ENCODE results near the gene NUBP2. TPM values are rescaled to one million over a fixed set of nuclear protein-coding genes. Genes with fewer than 3 reads are reported as not detected.

The NUBP2 gene
- total RNA-seq, 1 experiment from 2014 or later: 95.1 TPM

DNA sequence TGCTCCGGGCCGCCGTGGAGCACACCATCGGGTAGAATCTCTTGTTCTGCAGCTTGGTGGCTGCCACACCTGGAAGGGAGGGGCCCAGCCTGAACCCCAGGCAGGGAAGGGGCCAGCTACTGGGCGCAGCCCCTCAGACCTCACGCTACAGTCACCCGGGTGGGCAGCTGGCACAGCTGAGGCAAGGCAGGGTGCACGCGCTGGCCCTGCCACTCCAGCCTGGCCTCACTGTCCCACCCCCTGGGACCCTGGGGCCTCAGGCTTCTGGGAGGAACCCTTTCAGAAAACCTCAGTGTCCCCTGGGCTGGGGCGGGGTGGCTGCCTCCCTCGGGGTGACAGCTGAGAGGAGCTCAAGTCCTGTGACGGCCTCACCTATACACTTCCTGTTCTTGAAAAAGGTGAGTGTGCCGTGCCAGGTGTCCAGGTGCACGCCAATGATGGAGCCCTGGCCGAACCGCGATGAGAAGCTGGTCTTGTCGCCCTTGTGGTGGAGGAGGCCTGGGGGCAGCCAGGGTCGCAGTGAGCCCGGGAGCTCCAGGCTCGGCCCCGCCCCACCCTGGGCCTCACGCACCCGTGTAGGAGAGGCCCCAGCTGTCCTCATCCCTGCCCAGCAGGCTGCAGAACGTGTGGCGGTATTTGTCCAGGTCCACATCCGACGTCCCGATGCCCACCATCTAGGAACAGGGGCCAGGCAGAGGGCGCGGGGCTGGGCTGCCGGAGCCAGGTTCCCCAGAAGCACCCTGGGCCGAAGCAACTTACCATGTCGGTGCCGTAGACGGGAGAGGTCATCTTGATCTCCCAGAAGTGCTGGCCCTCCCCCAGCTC lies 5.2 kb upstream of the NUBP2 start:
- intact Hi-C loops (cut with micrococcal nuclease): no loop called here
- no peak overlapping the region for H3K9ac ChIP-seq (ENCODE audit: low read length)
- no TSS peak for BruUV-seq (replicated peaks)
- no peak overlapping the region for H2AFZ ChIP-seq (ENCODE audit: low read length)
- ATAC-seq (no peak), DNase-seq (no peak)
- H3K27ac ChIP-seq (ENCODE audit: low read length): no peak overlapping the region
- H3F3A ChIP-seq (ENCODE audit: low read length, unreplicated experiment): no peaks in the 10 kb centered on the region
- no peak overlapping the region for H3K4me3 ChIP-seq (ENCODE audit: low read length)
- H3K9me2 ChIP-seq (replicated peaks; ENCODE audit: low read length): no peaks in the 10 kb centered on the region
- TF ChIP-seq EZH2phosphoT487 (IDR thresholded peaks at IDR 0.05; ENCODE audit: borderline replicate concordance, low read length) (no peak), EZH2 (IDR thresholded peaks at IDR 0.05; ENCODE audit: low read length, unreplicated experiment) (no peak)
- TF ChIP-seq, protein P1, sequence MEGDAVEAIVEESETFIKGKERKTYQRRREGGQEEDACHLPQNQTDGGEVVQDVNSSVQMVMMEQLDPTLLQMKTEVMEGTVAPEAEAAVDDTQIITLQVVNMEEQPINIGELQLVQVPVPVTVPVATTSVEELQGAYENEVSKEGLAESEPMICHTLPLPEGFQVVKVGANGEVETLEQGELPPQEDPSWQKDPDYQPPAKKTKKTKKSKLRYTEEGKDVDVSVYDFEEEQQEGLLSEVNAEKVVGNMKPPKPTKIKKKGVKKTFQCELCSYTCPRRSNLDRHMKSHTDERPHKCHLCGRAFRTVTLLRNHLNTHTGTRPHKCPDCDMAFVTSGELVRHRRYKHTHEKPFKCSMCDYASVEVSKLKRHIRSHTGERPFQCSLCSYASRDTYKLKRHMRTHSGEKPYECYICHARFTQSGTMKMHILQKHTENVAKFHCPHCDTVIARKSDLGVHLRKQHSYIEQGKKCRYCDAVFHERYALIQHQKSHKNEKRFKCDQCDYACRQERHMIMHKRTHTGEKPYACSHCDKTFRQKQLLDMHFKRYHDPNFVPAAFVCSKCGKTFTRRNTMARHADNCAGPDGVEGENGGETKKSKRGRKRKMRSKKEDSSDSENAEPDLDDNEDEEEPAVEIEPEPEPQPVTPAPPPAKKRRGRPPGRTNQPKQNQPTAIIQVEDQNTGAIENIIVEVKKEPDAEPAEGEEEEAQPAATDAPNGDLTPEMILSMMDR (conservative IDR thresholded peaks at IDR 0.05; ENCODE audit: low read depth, low read length): no peak
- POLR2A ChIA-PET (ENCODE audit: unreplicated experiment): no interaction called here
- H3K36me3 ChIP-seq (ENCODE audit: low read depth, low read length): no peaks in the 10 kb centered on the region
- no peak overlapping the region for H3K4me2 ChIP-seq (ENCODE audit: low read length)
- peaks cover 3% of the 10 kb centered on the region; the same call in 1 of the 2 replicates for H4K20me1 ChIP-seq (ENCODE audit: low read length)
- no peaks in the 10 kb centered on the region for H3K27me3 ChIP-seq (ENCODE audit: low read length)
- H3K79me2 ChIP-seq (ENCODE audit: low read length): peaks cover 36% of the 10 kb centered on the region
- CTCF ChIA-PET: no interaction called here
- peaks cover 18% of the 10 kb centered on the region; the same call in 1 of the 2 replicates for H3K4me1 ChIP-seq (ENCODE audit: insufficient read depth, low read length)
- no peaks in the 10 kb centered on the region for H3K9me3 ChIP-seq (ENCODE audit: low read length)

DNA sequence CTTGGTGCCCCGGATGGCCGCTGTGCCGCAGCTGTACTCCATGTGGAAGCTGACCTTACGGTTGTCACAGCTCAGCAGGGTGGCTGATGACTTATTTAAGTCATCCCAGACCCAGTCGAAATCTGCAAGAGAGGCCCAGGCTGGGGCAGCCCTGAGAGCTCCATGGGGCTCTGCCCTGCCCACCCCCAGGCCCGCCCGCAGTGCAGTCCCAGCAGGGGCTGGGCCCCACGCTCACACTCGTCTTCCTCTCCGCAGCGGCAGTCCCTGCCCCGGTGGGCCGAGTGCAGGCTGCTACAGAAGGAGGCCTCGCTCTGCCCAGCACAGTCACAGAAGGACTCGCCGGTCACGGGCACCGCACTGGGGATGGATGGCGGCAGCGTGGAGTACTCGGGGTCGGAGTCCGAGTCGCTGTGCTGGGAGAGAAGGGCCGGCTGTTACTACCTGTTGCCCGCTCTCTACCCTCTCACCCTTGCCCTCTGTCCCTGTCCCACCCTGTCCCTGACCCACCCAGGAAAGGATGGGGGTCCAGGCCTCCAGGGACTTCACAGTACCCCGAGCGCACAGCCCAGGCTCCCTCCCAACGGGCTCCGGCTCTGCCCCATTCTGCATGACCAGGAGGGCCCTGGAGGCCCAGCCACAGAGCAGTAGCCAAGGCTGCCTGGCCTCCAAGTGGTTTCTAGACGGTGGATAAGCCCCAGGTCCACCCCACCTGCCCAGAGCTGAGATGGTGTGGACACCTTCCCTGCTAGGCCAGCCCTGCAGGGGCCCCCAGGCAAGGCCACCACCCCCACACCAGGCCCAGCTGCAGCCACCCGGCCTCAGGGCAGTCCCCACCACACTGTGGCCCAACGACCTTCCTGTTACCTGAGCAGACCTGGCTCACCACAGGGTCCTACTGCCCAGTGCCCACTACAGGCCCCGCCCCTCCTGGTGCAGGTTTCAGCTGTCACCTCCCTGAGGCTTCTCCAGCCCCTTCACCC lies 4.3 kb upstream of the NUBP2 start:
- Histone ChIP-seq H3K9ac (ENCODE audit: low read length) (no peak overlapping the region), H4K20me1 (ENCODE audit: low read length) (peaks cover 3% of the 10 kb centered on the region; the same call in 1 of the 2 replicates), H3F3A (ENCODE audit: low read length, unreplicated experiment) (no peaks in the 10 kb centered on the region), H3K4me1 (ENCODE audit: insufficient read depth, low read length) (peaks cover 18% of the 10 kb centered on the region; the same call in 1 of the 2 replicates), H3K4me2 (ENCODE audit: low read length) (no peak overlapping the region), H3K36me3 (ENCODE audit: low read depth, low read length) (no peaks in the 10 kb centered on the region), H3K4me3 (ENCODE audit: low read length) (no peak overlapping the region), H3K27ac (ENCODE audit: low read length) (no peak overlapping the region), H3K79me2 (ENCODE audit: low read length) (peaks cover 38% of the 10 kb centered on the region), H3K9me2 (replicated peaks; ENCODE audit: low read length) (no peaks in the 10 kb centered on the region), H3K27me3 (ENCODE audit: low read length) (no peaks in the 10 kb centered on the region), H3K9me3 (ENCODE audit: low read length) (no peaks in the 10 kb centered on the region), H2AFZ (ENCODE audit: low read length) (no peak overlapping the region)
- no peak for TF ChIP-seq EZH2 (IDR thresholded peaks at IDR 0.05; ENCODE audit: low read length, unreplicated experiment)
- no peak for TF ChIP-seq EZH2phosphoT487 (IDR thresholded peaks at IDR 0.05; ENCODE audit: borderline replicate concordance, low read length)
- TF ChIP-seq, protein P1 (conservative IDR thresholded peaks at IDR 0.05; ENCODE audit: low read depth, low read length): no peak
- DNase-seq: no peak
- intact Hi-C loops (cut with micrococcal nuclease): no loop called here
- CTCF ChIA-PET: no interaction called here
- BruUV-seq (replicated peaks): no TSS peak
- POLR2A ChIA-PET (ENCODE audit: unreplicated experiment): no interaction called here
- no peak for ATAC-seq

Data from PC-3 (cell line).